Upper lobe of right lung (tissue), 1 donor: ENCODE results near the gene RSPH1. TPM values are rescaled to one million over a fixed set of nuclear protein-coding genes. Genes with fewer than 3 reads are reported as not detected.

Experiments
- ATAC-seq: fragments of 200-7000 bp; cut with Tn5 transposase; one replicate; pipeline ENCODE4 v1.9.1; 2020; ENCODE audit warnings: mild to moderate bottlenecking, moderate library complexity
- DNase-seq: peaks from one replicate; pipeline ENCODE4 v3.0.0-alpha.2; 2020
- H3K27ac ChIP-seq: fragments of 200-600 bp; one replicate; pipeline ENCODE4 v1.8.0; 2022
- H3K27me3 ChIP-seq: fragments of 200-600 bp; one replicate; pipeline ENCODE4 v1.8.0; 2022; ENCODE audit warnings: mild to moderate bottlenecking
- H3K36me3 ChIP-seq: fragments of 200-600 bp; one replicate; pipeline ENCODE4 v1.8.0; 2022
- H3K4me1 ChIP-seq: fragments of 200-600 bp; one replicate; pipeline ENCODE4 v1.8.0; 2022
- H3K4me3 ChIP-seq: fragments of 200-600 bp; one replicate; pipeline ENCODE4 v1.8.0; 2022; ENCODE audit warnings: mild to moderate bottlenecking
- H3K9me3 ChIP-seq: fragments of 200-600 bp; one replicate; pipeline ENCODE4 v1.8.0; 2022
- CTCF ChIP-seq: fragments of 200-600 bp; IDR thresholded peaks from one replicate; pipeline ENCODE4 v1.8.0; 2022; ENCODE audit warnings: antibody characterized with exemption
- intact Hi-C: fragments of 100-400 bp; cut with DNase I; formaldehyde crosslinking; loops from one replicate; pipeline ENCODE4 v1.11.0; 2022
- total RNA-seq: library from RNA; stranded (reverse); fragmentation: NEBNext Ultra II Directional; extraction: Animal tissue kit (Norgen Biotek cat#: 25700); gene quantifications from one replicate; pipeline ENCODE4 v1.2.1, GENCODE V29; 2021
- donor health status: DM: no; HTN: yes; CAD: no; lungs with severe emphysema.

The RSPH1 gene
- total RNA-seq, 1 donor from 2014 or later: 0.84 TPM

GRCh38 chr21:42479582-42479981, 16.4 kb downstream of the RSPH1 start:
- H3K27me3 ChIP-seq: no peaks in the 10 kb centered on the region
- no peaks in the 10 kb centered on the region for H3K4me1 ChIP-seq
- no peak for DNase-seq
- H3K36me3 ChIP-seq: no peaks in the 10 kb centered on the region
- TF ChIP-seq CTCF: no peak
- no peak overlapping the region for H3K4me3 ChIP-seq
- intact Hi-C loops: no loop called here
- no peaks in the 10 kb centered on the region for H3K9me3 ChIP-seq
- ATAC-seq: no peak
- no peak overlapping the region for H3K27ac ChIP-seq

- intact Hi-C loops: no loop called here
- no peaks in the 10 kb centered on the region for H3K36me3 ChIP-seq
- no peak for DNase-seq
Measured at GRCh38 chr21:42478504-42478903, 17.5 kb downstream of the RSPH1 start.

GRCh38 chr21:42476388-42477331, 19.4 kb downstream of the RSPH1 start:
- no peak overlapping the region for H3K4me3 ChIP-seq
- intact Hi-C loops: no loop called here
- TF ChIP-seq CTCF: no peak
- DNase-seq (no peak), ATAC-seq (no peak)
- peaks cover 5% of the 10 kb centered on the region for H3K4me1 ChIP-seq
- H3K36me3 ChIP-seq: no peaks in the 10 kb centered on the region
- no peaks in the 10 kb centered on the region for H3K27me3 ChIP-seq
- no peaks in the 10 kb centered on the region for H3K9me3 ChIP-seq
- no peak overlapping the region for H3K27ac ChIP-seq

More at GRCh38 chr21:42478504-42478903, 17.5 kb downstream of the RSPH1 start:
- no peaks in the 10 kb centered on the region for H3K27me3 ChIP-seq
- no peak overlapping the region for H3K27ac ChIP-seq
- no peak for TF ChIP-seq CTCF
- H3K4me3 ChIP-seq: no peak overlapping the region
- no peak for ATAC-seq
- H3K4me1 ChIP-seq: peaks cover 5% of the 10 kb centered on the region
- H3K9me3 ChIP-seq: no peaks in the 10 kb centered on the region

- Histone ChIP-seq H3K27me3 (no peaks in the 10 kb centered on the region), H3K4me1 (peaks cover 5% of the 10 kb centered on the region), H3K9me3 (no peaks in the 10 kb centered on the region), H3K36me3 (no peaks in the 10 kb centered on the region), H3K4me3 (no peak overlapping the region), H3K27ac (no peak overlapping the region)
- ATAC-seq (no peak), DNase-seq (no peak)
- intact Hi-C loops: no loop called here
- TF ChIP-seq CTCF: no peak
Measured at GRCh38 chr21:42475526-42476387, 20.3 kb downstream of the RSPH1 start.

GRCh38 chr21:42475036-42475435, 21.0 kb downstream of the RSPH1 start:
- ATAC-seq: no peak
- no peak for TF ChIP-seq CTCF
- intact Hi-C loops: no loop called here
- Histone ChIP-seq H3K4me3 (no peak overlapping the region), H3K9me3 (no peaks in the 10 kb centered on the region), H3K4me1 (peaks cover 5% of the 10 kb centered on the region), H3K27ac (no peak overlapping the region), H3K27me3 (no peaks in the 10 kb centered on the region), H3K36me3 (no peaks in the 10 kb centered on the region)
- DNase-seq: no peak
